GM10248 (cell line): ENCODE measurements around the gene PTPN6.

Experiments used
- CTCF ChIA-PET: fragments of 300-600 bp; sonication (Branson Sonifier 250); formaldehyde crosslinking; extraction: SDS; loops from one replicate; lab custom pipeline; 2021; ENCODE audit warnings: antibody characterized with exemption; lab: Yijun Ruan, JAX
- POLR2A ChIA-PET: fragments of 350-650 bp; sonication (Branson Sonifier 250); formaldehyde crosslinking; extraction: SDS; loops from one replicate; lab custom pipeline; 2020; ENCODE audit warnings: antibody characterized with exemption; lab: Yijun Ruan, JAX
- DNase-seq: peaks from one replicate; pipeline ENCODE4 v3.0.0; 2012; ENCODE audit errors: extremely low spot score
- TF ChIP-seq, protein P1 (sequence below): IDR thresholded peaks from 2 replicates; pipeline ENCODE4 v1.5.1; 2012; ENCODE audit warnings: mild to moderate bottlenecking, low read depth; ENCODE audit errors: extremely low read depth, missing control alignments, control extremely low read depth

The PTPN6 gene

DNA sequence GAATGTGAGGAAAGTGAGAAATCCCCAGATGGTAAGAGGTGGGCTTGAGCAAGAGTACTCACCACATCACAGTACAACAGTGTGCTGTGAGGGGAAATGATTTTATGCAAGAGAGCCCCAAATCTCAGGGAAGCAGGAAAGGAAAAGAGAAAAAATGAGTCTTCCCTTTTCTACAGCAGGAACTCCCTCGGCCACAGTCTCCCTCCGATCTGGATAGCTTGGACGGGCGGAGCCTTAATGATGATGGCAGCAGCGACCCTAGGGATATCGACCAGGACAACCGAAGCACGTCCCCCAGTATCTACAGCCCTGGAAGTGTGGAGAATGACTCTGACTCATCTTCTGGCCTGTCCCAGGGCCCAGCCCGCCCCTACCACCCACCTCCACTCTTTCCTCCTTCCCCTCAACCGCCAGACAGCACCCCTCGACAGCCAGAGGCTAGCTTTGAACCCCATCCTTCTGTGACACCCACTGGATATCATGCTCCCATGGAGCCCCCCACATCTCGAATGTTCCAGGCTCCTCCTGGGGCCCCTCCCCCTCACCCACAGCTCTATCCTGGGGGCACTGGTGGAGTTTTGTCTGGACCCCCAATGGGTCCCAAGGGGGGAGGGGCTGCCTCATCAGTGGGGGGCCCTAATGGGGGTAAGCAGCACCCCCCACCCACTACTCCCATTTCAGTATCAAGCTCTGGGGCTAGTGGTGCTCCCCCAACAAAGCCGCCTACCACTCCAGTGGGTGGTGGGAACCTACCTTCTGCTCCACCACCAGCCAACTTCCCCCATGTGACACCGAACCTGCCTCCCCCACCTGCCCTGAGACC, 15.6 kb upstream of the PTPN6 start:
- POLR2A ChIA-PET = interaction anchor here (1.0 to 1.1 kb wide), 2 partner anchors 10 to 83 kb away, joined by 3 to 4 read pairs; partner anchors contain the start of gene USP5
- CTCF ChIA-PET = interaction anchor here (1.0 to 22.9 kb wide), 5 partner anchors 10 to 44 kb away, joined by 3 to 530 read pairs (median 61); partner anchors contain the start of genes C12orf57, PTPN6 and RNU7-1
- DNase-seq = no peak
- TF ChIP-seq, protein P1, sequence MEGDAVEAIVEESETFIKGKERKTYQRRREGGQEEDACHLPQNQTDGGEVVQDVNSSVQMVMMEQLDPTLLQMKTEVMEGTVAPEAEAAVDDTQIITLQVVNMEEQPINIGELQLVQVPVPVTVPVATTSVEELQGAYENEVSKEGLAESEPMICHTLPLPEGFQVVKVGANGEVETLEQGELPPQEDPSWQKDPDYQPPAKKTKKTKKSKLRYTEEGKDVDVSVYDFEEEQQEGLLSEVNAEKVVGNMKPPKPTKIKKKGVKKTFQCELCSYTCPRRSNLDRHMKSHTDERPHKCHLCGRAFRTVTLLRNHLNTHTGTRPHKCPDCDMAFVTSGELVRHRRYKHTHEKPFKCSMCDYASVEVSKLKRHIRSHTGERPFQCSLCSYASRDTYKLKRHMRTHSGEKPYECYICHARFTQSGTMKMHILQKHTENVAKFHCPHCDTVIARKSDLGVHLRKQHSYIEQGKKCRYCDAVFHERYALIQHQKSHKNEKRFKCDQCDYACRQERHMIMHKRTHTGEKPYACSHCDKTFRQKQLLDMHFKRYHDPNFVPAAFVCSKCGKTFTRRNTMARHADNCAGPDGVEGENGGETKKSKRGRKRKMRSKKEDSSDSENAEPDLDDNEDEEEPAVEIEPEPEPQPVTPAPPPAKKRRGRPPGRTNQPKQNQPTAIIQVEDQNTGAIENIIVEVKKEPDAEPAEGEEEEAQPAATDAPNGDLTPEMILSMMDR = no peak

DNA sequence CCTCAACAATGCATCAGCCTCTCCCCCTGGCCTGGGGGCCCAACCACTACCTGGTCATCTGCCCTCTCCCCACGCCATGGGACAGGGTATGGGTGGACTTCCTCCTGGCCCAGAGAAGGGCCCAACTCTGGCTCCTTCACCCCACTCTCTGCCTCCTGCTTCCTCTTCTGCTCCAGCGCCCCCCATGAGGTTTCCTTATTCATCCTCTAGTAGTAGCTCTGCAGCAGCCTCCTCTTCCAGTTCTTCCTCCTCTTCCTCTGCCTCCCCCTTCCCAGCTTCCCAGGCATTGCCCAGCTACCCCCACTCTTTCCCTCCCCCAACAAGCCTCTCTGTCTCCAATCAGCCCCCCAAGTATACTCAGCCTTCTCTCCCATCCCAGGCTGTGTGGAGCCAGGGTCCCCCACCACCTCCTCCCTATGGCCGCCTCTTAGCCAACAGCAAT, 14.9 kb upstream of the PTPN6 start:
- ChIA-PET POLR2A (interaction anchor here (1.0 to 1.1 kb wide), 2 partner anchors 11 to 84 kb away, joined by 3 to 4 read pairs; partner anchors contain the start of gene USP5), CTCF (interaction anchor here (1.0 to 22.9 kb wide), 6 partner anchors 11 to 67 kb away, joined by 3 to 530 read pairs (median 35); partner anchors contain the start of genes C12orf57, PTPN6 and RNU7-1)
- TF ChIP-seq, protein P1 = no peak
- DNase-seq = no peak

DNA sequence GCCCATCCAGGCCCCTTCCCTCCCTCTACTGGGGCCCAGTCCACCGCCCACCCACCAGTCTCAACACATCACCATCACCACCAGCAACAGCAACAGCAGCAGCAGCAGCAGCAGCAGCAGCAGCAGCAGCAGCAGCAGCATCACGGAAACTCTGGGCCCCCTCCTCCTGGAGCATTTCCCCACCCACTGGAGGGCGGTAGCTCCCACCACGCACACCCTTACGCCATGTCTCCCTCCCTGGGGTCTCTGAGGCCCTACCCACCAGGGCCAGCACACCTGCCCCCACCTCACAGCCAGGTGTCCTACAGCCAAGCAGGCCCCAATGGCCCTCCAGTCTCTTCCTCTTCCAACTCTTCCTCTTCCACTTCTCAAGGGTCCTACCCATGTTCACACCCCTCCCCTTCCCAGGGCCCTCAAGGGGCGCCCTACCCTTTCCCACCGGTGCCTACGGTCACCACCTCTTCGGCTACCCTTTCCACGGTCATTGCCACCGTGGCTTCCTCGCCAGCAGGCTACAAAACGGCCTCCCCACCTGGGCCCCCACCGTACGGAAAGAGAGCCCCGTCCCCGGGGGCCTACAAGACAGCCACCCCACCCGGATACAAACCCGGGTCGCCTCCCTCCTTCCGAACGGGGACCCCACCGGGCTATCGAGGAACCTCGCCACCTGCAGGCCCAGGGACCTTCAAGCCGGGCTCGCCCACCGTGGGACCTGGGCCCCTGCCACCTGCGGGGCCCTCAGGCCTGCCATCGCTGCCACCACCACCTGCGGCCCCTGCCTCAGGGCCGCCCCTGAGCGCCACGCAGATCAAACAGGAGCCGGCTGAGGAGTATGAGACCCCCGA, 14.3 kb upstream of the PTPN6 start:
- CTCF ChIA-PET = interaction anchor here (0.8 to 22.9 kb wide), 14 partner anchors 8 to 176 kb away, joined by 3 to 530 read pairs (median 8); partner anchors contain the start of genes ATN1, C12orf57, C1RL and PTPN6

DNA sequence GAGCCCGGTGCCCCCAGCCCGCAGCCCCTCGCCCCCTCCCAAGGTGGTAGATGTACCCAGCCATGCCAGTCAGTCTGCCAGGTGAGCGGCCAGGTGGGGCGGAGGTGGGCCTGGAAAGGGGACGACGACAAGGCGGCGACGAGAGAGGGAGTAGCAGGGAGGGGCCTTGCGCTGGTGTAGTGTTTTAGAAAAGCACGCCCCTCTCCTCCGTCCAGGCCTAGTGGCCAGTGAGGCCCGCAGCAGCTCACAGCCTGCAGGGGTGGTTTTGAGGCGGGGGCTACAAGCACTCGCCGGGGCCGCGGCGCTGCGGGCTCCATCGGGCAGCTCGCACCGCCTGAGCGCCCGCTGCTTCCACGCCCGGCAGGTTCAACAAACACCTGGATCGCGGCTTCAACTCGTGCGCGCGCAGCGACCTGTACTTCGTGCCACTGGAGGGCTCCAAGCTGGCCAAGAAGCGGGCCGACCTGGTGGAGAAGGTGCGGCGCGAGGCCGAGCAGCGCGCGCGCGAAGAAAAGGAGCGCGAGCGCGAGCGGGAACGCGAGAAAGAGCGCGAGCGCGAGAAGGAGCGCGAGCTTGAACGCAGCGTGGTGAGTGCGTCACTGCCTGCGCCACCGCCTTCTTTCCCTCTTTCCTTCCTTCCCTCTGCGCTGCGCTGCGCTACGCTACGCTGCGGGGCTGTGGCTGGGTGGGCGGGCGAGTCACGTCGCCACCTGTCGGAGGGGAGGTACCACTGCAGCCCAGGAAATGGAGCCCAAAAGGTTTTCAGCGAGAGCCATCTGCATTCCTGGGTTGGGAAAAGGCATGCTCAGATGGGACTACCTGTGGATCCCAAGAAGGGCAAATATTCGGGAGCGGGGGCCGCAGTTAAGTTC, 13.4 kb upstream of the PTPN6 start:
- POLR2A ChIA-PET = interaction anchor here (1.0 to 1.4 kb wide), 4 partner anchors 8 to 21 kb away, joined by 3 to 6 read pairs (median 4); no protein-coding TSS in a partner anchor
- DNase-seq = peak; percentile 87
- TF ChIP-seq, protein P1 = peak; percentile 98
- CTCF ChIA-PET = interaction anchor here (0.6 to 22.9 kb wide), 25 partner anchors 9 to 184 kb away, joined by 3 to 530 read pairs (median 5); partner anchors contain the start of genes ATN1, C12orf57, C1RL and CDCA3

More for the DNA sequence above, 14.3 kb upstream of the PTPN6 start:
- POLR2A ChIA-PET = interaction anchor here (1.0 to 1.4 kb wide), 3 partner anchors 10 to 84 kb away, joined by 3 to 4 read pairs (median 3); partner anchors contain the start of gene USP5
- DNase-seq = peak; percentile 65
- TF ChIP-seq, protein P1 = no peak

DNA sequence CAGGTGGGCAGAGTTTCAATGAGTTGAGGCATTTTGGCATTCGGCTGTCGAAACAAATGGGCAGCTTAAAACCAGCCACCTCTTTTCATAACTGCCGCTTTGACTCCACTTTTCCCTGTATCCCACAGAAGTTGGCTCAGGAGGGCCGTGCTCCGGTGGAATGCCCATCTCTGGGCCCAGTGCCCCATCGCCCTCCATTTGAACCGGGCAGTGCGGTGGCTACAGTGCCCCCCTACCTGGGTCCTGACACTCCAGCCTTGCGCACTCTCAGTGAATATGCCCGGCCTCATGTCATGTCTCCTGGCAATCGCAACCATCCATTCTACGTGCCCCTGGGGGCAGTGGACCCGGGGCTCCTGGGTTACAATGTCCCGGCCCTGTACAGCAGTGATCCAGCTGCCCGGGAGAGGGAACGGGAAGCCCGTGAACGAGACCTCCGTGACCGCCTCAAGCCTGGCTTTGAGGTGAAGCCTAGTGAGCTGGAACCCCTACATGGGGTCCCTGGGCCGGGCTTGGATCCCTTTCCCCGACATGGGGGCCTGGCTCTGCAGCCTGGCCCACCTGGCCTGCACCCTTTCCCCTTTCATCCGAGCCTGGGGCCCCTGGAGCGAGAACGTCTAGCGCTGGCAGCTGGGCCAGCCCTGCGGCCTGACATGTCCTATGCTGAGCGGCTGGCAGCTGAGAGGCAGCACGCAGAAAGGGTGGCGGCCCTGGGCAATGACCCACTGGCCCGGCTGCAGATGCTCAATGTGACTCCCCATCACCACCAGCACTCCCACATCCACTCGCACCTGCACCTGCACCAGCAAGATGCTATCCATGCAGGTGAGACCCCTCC, 12.6 kb upstream of the PTPN6 start:
- CTCF ChIA-PET = interaction anchor here (0.7 to 22.9 kb wide), 18 partner anchors 9 to 185 kb away, joined by 3 to 530 read pairs (median 8); partner anchors contain the start of genes ATN1, C12orf57, C1RL and MLF2
- POLR2A ChIA-PET = interaction anchor here (1.0 to 1.4 kb wide), 4 partner anchors 8 to 20 kb away, joined by 3 to 6 read pairs (median 4); no protein-coding TSS in a partner anchor
- TF ChIP-seq, protein P1 = no peak
- no peak for DNase-seq
